Tibial artery (tissue), 4 donors: ENCODE measurements around the gene CREB5.

Source experiments
- DNase-seq, 2 donors: peaks; one replicate each; pipeline ENCODE4 v3.0.0-alpha.2; 2019
- H3K27ac ChIP-seq, 2 donors: fragments of 200-600 bp; sonication (generic) in 1 of 2; 1 replicate in 1 of 2; 2 replicates in 1 of 2; pipeline ENCODE4 v1.5.1; 2018 to 2019; ENCODE audit warnings: mild to moderate bottlenecking in 1 of 2
- H3K27me3 ChIP-seq, 2 donors: fragments of 200-600 bp; sonication (generic) in 1 of 2; one replicate each; pipeline versions ENCODE4 v1.5.1 to v1.6.0; 2016 to 2019
- H3K36me3 ChIP-seq, 3 donors: fragments of 200-600 bp; sonication (generic) in 2 of 3; one replicate each; pipeline ENCODE4 v1.5.1; 2016 to 2019; ENCODE audit warnings: mild to moderate bottlenecking in 2 of 3
- H3K4me1 ChIP-seq, 4 donors: fragments of 200-600 bp; sonication (generic) in 2 of 4; 1 replicate in 3 of 4; 2 replicates in 1 of 4; pipeline ENCODE4 v1.5.1; 2016 to 2019
- H3K4me3 ChIP-seq, 2 donors: fragments of 200-600 bp; sonication (generic) in 1 of 2; 1 replicate in 1 of 2; 2 replicates in 1 of 2; pipeline ENCODE4 v1.5.1; 2018 to 2019; ENCODE audit warnings: mild to moderate bottlenecking in 2 of 2
- H3K9me3 ChIP-seq, 3 donors: fragments of 200-600 bp; sonication (generic) in 1 of 3; one replicate each; pipeline ENCODE4 v1.5.1; 2016 to 2019
- CTCF ChIP-seq, 2 experiments: fragments of 200-600 bp in 1 of 2; fragments of 450-650 bp in 1 of 2; IDR thresholded peaks; one replicate each; pipeline ENCODE4 v1.5.1; 2017 to 2019; ENCODE audit warnings: antibody characterized with exemption in 2 of 2, mild to moderate bottlenecking in 1 of 2, moderate library complexity in 1 of 2
- intact Hi-C: fragments of 100-400 bp; cut with DNase I; formaldehyde crosslinking; loops from one replicate; pipeline ENCODE4 v1.15.0; 2023; ENCODE audit warnings: low total_unique reads

CREB5 gene

GRCh38 chr7:28672397-28672797 lies 260.1 kb downstream of the CREB5 start:
- no peak overlapping the region for H3K4me3 ChIP-seq
- no peaks in the 10 kb centered on the region for H3K27me3 ChIP-seq
- no peak overlapping the region for H3K27ac ChIP-seq
- DNase-seq, result no peak
- intact Hi-C loops, result no loop called here
- no peaks in the 10 kb centered on the region for H3K4me1 ChIP-seq
- no peak for TF ChIP-seq CTCF (IDR thresholded peaks at IDR 0.05)
- H3K9me3 ChIP-seq, result no peaks in the 10 kb centered on the region
- H3K36me3 ChIP-seq, result no peaks in the 10 kb centered on the region

DNA sequence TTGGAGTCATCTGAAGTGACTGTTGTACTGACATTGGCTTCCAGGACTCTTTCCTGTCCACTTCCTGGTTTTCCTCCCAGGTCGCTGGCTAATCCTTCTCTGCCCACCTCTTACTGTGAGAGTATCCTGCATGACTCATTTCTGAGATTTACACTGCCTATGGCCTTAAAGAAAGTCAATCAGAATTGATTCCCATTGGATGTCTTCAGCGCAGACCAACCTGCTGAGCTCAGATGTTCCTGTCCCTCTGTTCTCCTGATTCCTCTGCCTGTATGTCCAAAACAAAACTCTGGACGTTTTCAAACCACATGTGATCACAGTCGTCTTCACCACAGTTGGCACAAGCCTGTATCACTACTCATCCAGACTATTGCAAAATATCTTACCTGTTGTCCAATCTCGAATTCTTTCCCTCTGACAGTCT lies 262.1 kb downstream of the CREB5 start:
- intact Hi-C loops, result no loop called here
- no peaks in the 10 kb centered on the region for H3K27me3 ChIP-seq
- H3K36me3 ChIP-seq, result no peaks in the 10 kb centered on the region
- no peak overlapping the region for H3K27ac ChIP-seq
- TF ChIP-seq CTCF (IDR thresholded peaks at IDR 0.05), result no peak
- DNase-seq, result no peak
- H3K4me1 ChIP-seq, result no peaks in the 10 kb centered on the region
- H3K4me3 ChIP-seq, result no peak overlapping the region
- H3K9me3 ChIP-seq, result no peaks in the 10 kb centered on the region

- Histone ChIP-seq H3K27ac (no peak overlapping the region), H3K4me1 (no peaks in the 10 kb centered on the region), H3K4me3 (no peak overlapping the region), H3K27me3 (no peaks in the 10 kb centered on the region), H3K36me3 (no peaks in the 10 kb centered on the region), H3K9me3 (no peaks in the 10 kb centered on the region)
- no peak for DNase-seq
- intact Hi-C loops, result no loop called here
- TF ChIP-seq CTCF (IDR thresholded peaks at IDR 0.05), result no peak
These were observed 263.1 kb downstream of the CREB5 start for GRCh38 chr7:28675429-28675828.

- intact Hi-C loops, result no loop called here
- Histone ChIP-seq H3K4me3 (no peak overlapping the region), H3K4me1 (no peaks in the 10 kb centered on the region), H3K9me3 (no peaks in the 10 kb centered on the region), H3K27ac (no peak overlapping the region), H3K36me3 (no peaks in the 10 kb centered on the region), H3K27me3 (no peaks in the 10 kb centered on the region)
- no peak for DNase-seq
- no peak for TF ChIP-seq CTCF (IDR thresholded peaks at IDR 0.05)
These were observed 265.4 kb downstream of the CREB5 start for GRCh38 chr7:28677668-28678067.

DNA sequence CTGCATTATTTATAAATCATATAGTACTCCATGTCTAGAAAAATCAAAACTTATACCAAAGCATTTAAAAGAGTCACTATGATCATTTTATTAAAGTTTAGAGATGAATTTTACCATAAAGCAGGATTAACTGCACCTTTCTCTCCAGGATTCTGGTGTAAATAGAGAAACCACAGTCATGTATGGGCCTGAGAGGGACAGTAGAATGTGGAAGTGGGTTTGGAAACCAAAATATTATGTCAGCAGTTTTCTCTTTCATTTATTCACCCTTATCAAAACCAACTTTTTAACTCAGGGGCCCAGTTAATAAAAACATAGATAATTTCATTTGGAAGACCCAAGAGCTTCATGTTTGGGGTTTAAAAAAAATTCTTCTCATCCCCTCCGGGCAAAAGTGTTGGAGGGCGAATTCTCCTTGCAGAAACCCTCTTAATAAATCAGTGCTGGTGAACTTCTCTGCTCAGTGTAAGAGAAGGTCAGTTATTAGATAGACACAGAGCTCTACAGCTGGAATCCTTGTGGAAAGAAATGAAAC lies 266.2 kb downstream of the CREB5 start:
- H3K27ac ChIP-seq, result no peak overlapping the region
- no peaks in the 10 kb centered on the region for H3K27me3 ChIP-seq
- DNase-seq, result no peak
- intact Hi-C loops, result no loop called here
- H3K36me3 ChIP-seq, result no peaks in the 10 kb centered on the region
- no peaks in the 10 kb centered on the region for H3K9me3 ChIP-seq
- no peak overlapping the region for H3K4me3 ChIP-seq
- TF ChIP-seq CTCF (IDR thresholded peaks at IDR 0.05), result no peak
- H3K4me1 ChIP-seq, result no peaks in the 10 kb centered on the region
